ENCODE measurements around the gene RNF103. TPM values are rescaled to one million over a fixed set of nuclear protein-coding genes. Genes with fewer than 3 reads are reported as not detected.
A peak's percentile ranks its signal among the peaks of the same experiment; 100 is the strongest.

The RNF103 gene
- total and polyA plus RNA-seq, 2 of the 13 experiments (the other 11 are each of a cell fraction or from before 2014, with no cell fraction given), result 19.8 to 21.1 TPM

GRCh38 chr2:86628091-86628522 lies 4.4 kb upstream of the RNF103 start (continued):
- TF ChIP-seq ZNF574 (CRISPR knock-in tag; IDR thresholded peaks at IDR 0.05) (no peak), ZSCAN30 (CRISPR knock-in tag; IDR thresholded peaks at IDR 0.05) (no peak), ZNF264 (CRISPR knock-in tag; IDR thresholded peaks at IDR 0.05) (0 out of 2 replicates have a peak, but pooled peaks have one; percentile 22), ARHGAP35 (CRISPR knock-in tag; IDR thresholded peaks at IDR 0.05; ENCODE audit: borderline replicate concordance) (no peak), ZBTB38 (CRISPR knock-in tag; IDR thresholded peaks at IDR 0.05) (no peak), PLRG1 (conservative IDR thresholded peaks at IDR 0.05) (no peak), SNAI1 (CRISPR knock-in tag; IDR thresholded peaks at IDR 0.05; ENCODE audit: borderline replicate concordance) (no peak), ZBTB14 (CRISPR knock-in tag; IDR thresholded peaks at IDR 0.05) (no peak), TIGD3 (CRISPR knock-in tag; IDR thresholded peaks at IDR 0.05; ENCODE audit: borderline replicate concordance) (no peak), ZNF180 (CRISPR knock-in tag; IDR thresholded peaks at IDR 0.05; ENCODE audit: borderline replicate concordance, low read depth) (no peak), ZNF777 (CRISPR knock-in tag; IDR thresholded peaks at IDR 0.05) (no peak), ZNF580 (CRISPR knock-in tag; IDR thresholded peaks at IDR 0.05; ENCODE audit: borderline replicate concordance, low read depth) (no peak), GABPB1 (CRISPR knock-in tag; IDR thresholded peaks at IDR 0.05) (no peak), HMGXB3 (CRISPR knock-in tag; IDR thresholded peaks at IDR 0.05; ENCODE audit: borderline replicate concordance) (no peak), ZBTB34 (CRISPR knock-in tag; IDR thresholded peaks at IDR 0.05) (no peak), ATF1 (CRISPR knock-in tag; IDR thresholded peaks at IDR 0.05) (0 out of 2 replicates have a peak, but pooled peaks have one; percentile 18), ZSCAN25 (CRISPR knock-in tag; IDR thresholded peaks at IDR 0.05) (no peak), ATF3 (CRISPR knock-in tag; IDR thresholded peaks at IDR 0.05) (no peak), MED1 (CRISPR knock-in tag; IDR thresholded peaks at IDR 0.05) (0 out of 2 replicates have a peak, but pooled peaks have one; percentile 11)

Measured in HepG2 (cell line).